GM21619 (cell line): ENCODE measurements around the gene STXBP1.

Experiments used
- ATAC-seq: cut with Tn5 transposase; IDR thresholded peaks from one replicate; pipeline ENCODE4 v1.9.1; 2021; ENCODE audit not compliant: unreplicated experiment

Gene STXBP1

GRCh38 chr9:127731938-127732337, 119.9 kb downstream of the STXBP1 start:
- ATAC-seq: no peak

GRCh38 chr9:127732444-127732843, 120.4 kb downstream of the STXBP1 start:
- ATAC-seq: no peak

GRCh38 chr9:127733614-127734013, 121.5 kb downstream of the STXBP1 start:
- no peak for ATAC-seq

- ATAC-seq: no peak
These were observed 122.2 kb downstream of the STXBP1 start for GRCh38 chr9:127734247-127734746.

- peak; percentile 78 for ATAC-seq
These were observed 122.9 kb downstream of the STXBP1 start, which contains the start of gene TOR2A for GRCh38 chr9:127734747-127735529. Gene TOR2A, minus strand, starts transcription at chr9:127735294. Its CDS starts 24 bp downstream, at chr9:127735270.

GRCh38 chr9:127735530-127736185, 123.6 kb downstream of the STXBP1 start:
- ATAC-seq: peak; percentile 7

GRCh38 chr9:127738666-127739065, 126.6 kb downstream of the STXBP1 start:
- ATAC-seq: no peak

- ATAC-seq: no peak
These were observed 127.7 kb downstream of the STXBP1 start for GRCh38 chr9:127739614-127740330.

GRCh38 chr9:127741831-127742434, 129.9 kb downstream of the STXBP1 start:
- ATAC-seq: no peak
